Peyer's patch (tissue), 4 donors: ENCODE results near the gene TSPO. TPM values are rescaled to one million over a fixed set of nuclear protein-coding genes. Genes with fewer than 3 reads are reported as not detected.

ENCODE experiments used
- DNase-seq, 3 donors: peaks; one replicate each; pipeline ENCODE4 v3.0.0-alpha.2; 2017 to 2019
- H3K27ac ChIP-seq, 4 donors: fragments of 200-600 bp; sonication (generic); one replicate each; pipeline ENCODE4 v1.5.1; 2016 to 2019
- H3K27me3 ChIP-seq, 2 donors: fragments of 200-600 bp; sonication (generic); one replicate each; pipeline ENCODE4 v1.5.1; 2019
- H3K36me3 ChIP-seq, 3 donors: fragments of 200-600 bp; sonication (generic); one replicate each; pipeline ENCODE4 v1.5.1; 2016 to 2019
- H3K4me1 ChIP-seq, 4 donors: fragments of 200-600 bp; sonication (generic); one replicate each; pipeline ENCODE4 v1.5.1; 2016 to 2019
- H3K4me3 ChIP-seq, 4 donors: fragments of 200-600 bp; sonication (generic); 1 replicate in 3 of 4; 2 replicates in 1 of 4; pipeline ENCODE4 v1.5.1; 2016 to 2019; ENCODE audit warnings: mild to moderate bottlenecking in 1 of 4
- H3K9me3 ChIP-seq, 4 donors: fragments of 200-600 bp; sonication (generic); one replicate each; pipeline ENCODE4 v1.5.1; 2016 to 2019; ENCODE audit warnings: mild to moderate bottlenecking in 1 of 4
- POLR2A ChIP-seq, 2 donors: fragments of 450-650 bp; IDR thresholded peaks; one replicate each; pipeline ENCODE4 v1.5.1; 2017; ENCODE audit warnings: antibody characterized with exemption in 2 of 2, mild to moderate bottlenecking in 2 of 2, moderate library complexity in 2 of 2
- total RNA-seq, 4 donors: library from RNA; depleted of rRNA; stranded (reverse); fragments of >200 nt; gene quantifications; one replicate each; pipeline ENCODE4 v1.1.0, GENCODE V29; 2016
- TF ChIP-seq, protein P1 (sequence below), 6 experiments: fragments of 450-650 bp in 4 of 6; fragments of 200-600 bp in 2 of 6; sonication (generic) in 1 of 6; IDR thresholded peaks; one replicate each; pipeline ENCODE4 v1.5.1; 2017 to 2019; ENCODE audit warnings: antibody characterized with exemption in 6 of 6, mild to moderate bottlenecking in 3 of 6, moderate library complexity in 1 of 6

TSPO gene
- total RNA-seq, 4 donors from 2014 or later = 220 to 304 (median 270) TPM

DNA sequence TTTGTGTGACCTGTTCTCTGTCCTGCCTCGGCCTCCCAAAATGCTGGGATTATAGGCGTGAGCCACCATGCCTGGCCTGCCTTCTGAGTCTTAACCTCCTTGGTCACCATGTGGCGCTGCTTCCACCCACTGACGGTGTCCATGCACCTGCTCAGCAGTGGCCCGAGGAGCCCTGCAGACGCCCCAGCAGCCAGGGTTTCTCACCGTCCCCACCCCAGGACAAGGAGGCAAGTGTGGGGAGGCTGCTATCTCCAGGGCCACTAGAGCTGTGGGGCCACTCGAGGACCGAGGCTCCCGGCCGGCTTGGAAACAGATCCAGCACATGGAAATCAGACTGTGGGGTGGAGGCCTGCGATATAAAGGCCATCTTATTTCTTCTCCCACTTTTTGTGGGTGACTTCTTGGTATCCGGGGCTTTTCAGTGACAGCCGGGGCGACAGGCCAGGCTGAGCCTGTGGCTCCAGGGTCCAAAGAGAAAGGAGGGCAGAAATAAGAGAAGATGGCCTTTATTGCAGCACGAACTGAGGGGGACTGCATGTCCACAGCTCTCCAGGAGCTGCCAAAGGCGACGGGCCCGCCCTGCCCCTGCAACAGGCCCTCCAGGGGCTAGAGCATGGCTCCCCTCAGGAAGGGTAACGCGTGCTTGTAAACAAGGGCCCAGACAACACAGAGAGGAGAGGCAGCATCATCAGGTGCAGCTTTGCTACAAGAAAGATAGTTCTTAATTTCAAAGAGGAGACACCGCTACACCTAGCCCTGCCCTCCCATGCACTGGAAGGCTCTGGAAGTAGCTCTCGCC, 15.0 kb downstream of the TSPO start:
- H3K36me3 ChIP-seq = peaks cover 0 to 26% (median 0%) of the 10 kb centered on the region in 3 donors

DNA sequence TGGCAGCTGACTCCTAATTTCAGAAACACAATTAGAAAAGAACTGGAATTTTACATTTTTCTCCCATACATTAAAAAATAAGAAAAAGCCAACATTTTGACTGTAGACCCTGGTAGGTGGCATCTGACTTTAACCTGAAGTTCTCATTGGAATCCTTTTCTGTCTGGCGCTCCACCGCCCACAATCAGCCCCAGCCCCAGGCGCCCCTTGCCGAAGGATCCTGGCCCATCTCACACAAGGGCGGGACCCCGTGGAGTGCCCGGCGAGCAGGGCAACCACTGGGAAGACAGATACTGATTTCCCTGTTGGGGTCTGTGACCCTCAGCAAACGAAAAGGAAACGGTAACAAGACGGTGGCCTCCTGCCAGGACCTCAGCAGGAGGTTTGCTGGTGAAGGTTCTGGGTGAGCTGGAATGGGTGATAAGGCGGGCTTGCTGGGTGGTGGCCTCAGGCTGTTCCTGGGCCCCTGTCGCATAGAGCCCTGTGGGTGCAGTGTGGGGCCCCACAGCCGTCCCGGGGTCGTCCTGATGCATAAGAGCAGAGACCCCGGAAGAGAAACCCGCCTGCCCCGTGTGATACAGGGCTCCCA, 15.7 kb downstream of the TSPO start:
- no peaks in the 10 kb centered on the region for H3K9me3 ChIP-seq
- H3K4me1 ChIP-seq = peaks cover 0 to 32% (median 0%) of the 10 kb centered on the region in 4 donors
- H3K27me3 ChIP-seq = no peaks in the 10 kb centered on the region
- no peak for DNase-seq
- TF ChIP-seq, protein P1, sequence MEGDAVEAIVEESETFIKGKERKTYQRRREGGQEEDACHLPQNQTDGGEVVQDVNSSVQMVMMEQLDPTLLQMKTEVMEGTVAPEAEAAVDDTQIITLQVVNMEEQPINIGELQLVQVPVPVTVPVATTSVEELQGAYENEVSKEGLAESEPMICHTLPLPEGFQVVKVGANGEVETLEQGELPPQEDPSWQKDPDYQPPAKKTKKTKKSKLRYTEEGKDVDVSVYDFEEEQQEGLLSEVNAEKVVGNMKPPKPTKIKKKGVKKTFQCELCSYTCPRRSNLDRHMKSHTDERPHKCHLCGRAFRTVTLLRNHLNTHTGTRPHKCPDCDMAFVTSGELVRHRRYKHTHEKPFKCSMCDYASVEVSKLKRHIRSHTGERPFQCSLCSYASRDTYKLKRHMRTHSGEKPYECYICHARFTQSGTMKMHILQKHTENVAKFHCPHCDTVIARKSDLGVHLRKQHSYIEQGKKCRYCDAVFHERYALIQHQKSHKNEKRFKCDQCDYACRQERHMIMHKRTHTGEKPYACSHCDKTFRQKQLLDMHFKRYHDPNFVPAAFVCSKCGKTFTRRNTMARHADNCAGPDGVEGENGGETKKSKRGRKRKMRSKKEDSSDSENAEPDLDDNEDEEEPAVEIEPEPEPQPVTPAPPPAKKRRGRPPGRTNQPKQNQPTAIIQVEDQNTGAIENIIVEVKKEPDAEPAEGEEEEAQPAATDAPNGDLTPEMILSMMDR (IDR thresholded peaks at IDR 0.05) = no peak
- no peak for TF ChIP-seq POLR2A (IDR thresholded peaks at IDR 0.05)
- peaks cover 0 to 23% (median 0%) of the 10 kb centered on the region in 3 donors for H3K36me3 ChIP-seq
- H3K27ac ChIP-seq = no peak overlapping the region
- no peak overlapping the region for H3K4me3 ChIP-seq

More for the DNA sequence above, 15.0 kb downstream of the TSPO start:
- H3K4me1 ChIP-seq = peaks cover 0 to 32% (median 0%) of the 10 kb centered on the region in 4 donors
- no peaks in the 10 kb centered on the region for H3K27me3 ChIP-seq
- no peak overlapping the region for H3K27ac ChIP-seq
- no peaks in the 10 kb centered on the region for H3K9me3 ChIP-seq
- TF ChIP-seq POLR2A (IDR thresholded peaks at IDR 0.05) = no peak
- H3K4me3 ChIP-seq = no peak overlapping the region
- peak in 1 of 3 donors; percentile 28 for DNase-seq

DNA sequence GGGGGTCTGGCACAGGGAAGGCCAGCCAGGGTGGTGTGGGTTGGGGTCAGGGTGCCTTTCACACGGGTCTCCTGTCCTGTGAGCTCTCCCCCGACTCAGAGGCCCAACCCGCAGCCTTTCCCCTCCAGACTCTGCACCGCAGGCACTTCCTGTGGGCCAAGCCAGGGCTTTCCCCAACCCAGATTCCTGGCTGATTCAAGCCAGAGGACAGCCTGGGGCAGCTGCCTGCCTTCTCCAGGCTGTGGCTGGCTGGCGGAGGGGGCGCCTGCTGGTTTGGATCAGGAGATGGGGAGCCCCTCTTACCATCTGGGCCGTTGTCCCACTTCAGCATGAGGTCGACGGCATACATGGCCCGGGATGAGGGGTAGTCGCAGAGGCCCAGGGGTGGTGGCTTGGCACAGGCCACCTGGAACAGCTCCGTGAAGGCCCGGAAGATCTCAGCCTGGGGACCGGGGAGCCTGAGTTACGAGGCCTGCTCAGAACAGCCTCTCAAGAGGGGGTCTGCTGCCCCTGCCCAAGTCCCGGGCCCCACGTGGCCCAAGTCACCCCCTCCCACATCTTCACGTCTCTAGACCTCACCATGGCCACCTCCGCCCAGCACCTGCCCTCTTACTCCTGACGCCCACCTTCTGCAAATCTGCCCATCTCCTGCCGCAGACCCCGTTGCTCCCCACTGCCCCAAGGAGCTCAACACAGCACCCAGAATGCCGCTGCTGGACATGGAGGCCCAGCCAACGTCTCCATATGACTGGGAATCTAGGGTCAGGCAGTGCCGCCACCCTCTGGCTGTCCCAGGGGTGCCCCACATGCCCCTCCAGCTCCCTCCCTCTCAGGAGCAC, 17.3 kb downstream of the TSPO start:
- Histone ChIP-seq H3K4me1 (peaks cover 0 to 22% (median 0%) of the 10 kb centered on the region in 4 donors), H3K27me3 (no peaks in the 10 kb centered on the region), H3K4me3 (no peak overlapping the region), H3K9me3 (no peaks in the 10 kb centered on the region), H3K27ac (no peak overlapping the region), H3K36me3 (peaks cover 0 to 29% (median 0%) of the 10 kb centered on the region in 3 donors)
- TF ChIP-seq POLR2A (IDR thresholded peaks at IDR 0.05) = no peak
- TF ChIP-seq, protein P1 (IDR thresholded peaks at IDR 0.05) = no peak
- DNase-seq = no peak

DNA sequence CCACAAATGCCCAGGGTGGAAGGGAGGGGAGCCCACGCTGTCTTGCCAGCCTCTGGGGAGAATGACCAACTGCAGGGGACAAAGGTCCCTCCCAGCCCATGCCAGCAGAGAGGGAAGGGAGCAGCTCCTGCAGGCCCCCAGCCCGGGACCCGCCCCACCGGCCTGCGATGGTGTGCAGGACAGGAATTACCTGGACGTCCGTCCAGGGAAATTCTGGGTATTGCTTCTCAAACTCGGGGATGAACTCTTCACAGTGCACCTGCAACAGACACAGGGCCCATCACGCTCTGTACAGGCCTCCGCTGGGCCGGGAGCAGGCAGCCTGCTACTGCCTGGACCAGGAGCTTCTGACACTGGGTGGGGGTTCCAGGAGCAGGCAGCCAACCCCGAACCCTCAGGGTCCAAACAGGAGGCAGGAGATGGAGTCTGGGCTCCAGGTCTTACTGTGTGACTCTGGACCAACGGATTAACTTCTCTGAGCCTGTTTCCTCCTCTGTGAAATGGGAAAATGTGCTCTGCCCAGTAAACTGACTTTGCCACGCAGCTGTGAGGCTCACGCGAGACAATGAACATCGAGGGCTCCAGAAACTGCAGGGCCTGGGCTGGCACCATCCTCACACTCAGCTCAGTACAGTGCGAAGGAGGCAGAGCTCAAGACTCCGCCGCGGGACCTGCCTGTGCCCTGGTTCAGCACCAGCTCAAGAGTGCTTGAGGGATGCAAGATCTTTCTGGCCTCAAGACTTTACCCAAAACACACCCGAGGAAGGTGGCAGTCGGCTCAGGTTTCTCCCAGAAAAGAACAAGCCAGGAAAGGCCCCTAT, 18.2 kb downstream of the TSPO start:
- peaks cover 0 to 19% (median 0%) of the 10 kb centered on the region in 4 donors for H3K4me1 ChIP-seq
- H3K27ac ChIP-seq = no peak overlapping the region
- no peak for TF ChIP-seq POLR2A (IDR thresholded peaks at IDR 0.05)
- TF ChIP-seq, protein P1 (IDR thresholded peaks at IDR 0.05) = no peak
- peaks cover 0 to 38% (median 0%) of the 10 kb centered on the region in 3 donors for H3K36me3 ChIP-seq
- no peak overlapping the region for H3K4me3 ChIP-seq
- no peak for DNase-seq
- no peaks in the 10 kb centered on the region for H3K27me3 ChIP-seq
- H3K9me3 ChIP-seq = no peaks in the 10 kb centered on the region

GRCh38 chr22:43170131-43170480, 18.7 kb downstream of the TSPO start:
- TF ChIP-seq, protein P1 (IDR thresholded peaks at IDR 0.05) = no peak
- no peak for TF ChIP-seq POLR2A (IDR thresholded peaks at IDR 0.05)
- no peaks in the 10 kb centered on the region for H3K9me3 ChIP-seq
- peaks cover 0 to 19% (median 0%) of the 10 kb centered on the region in 4 donors for H3K4me1 ChIP-seq
- H3K27me3 ChIP-seq = no peaks in the 10 kb centered on the region
- peak in 1 of 3 donors; percentile 34 for DNase-seq
- peaks cover 0 to 44% (median 0%) of the 10 kb centered on the region in 3 donors for H3K36me3 ChIP-seq
- peak overlapping the region in 1 of 4 donors; percentile 47 for H3K4me3 ChIP-seq
- H3K27ac ChIP-seq = no peak overlapping the region
